AG04449 (cell line): ENCODE data around the gene ZNF629.

Source experiments
- CTCF ChIA-PET: fragments of 350-600 bp; formaldehyde crosslinking; extraction: SDS; loops from one replicate; lab custom pipeline; 2021; ENCODE audit warnings: antibody characterized with exemption; lab: Yijun Ruan, JAX
- POLR2A ChIA-PET: fragments of 400-600, 350-600 bp; formaldehyde crosslinking; extraction: SDS; loops from one replicate; lab custom pipeline; 2020; ENCODE audit warnings: antibody characterized with exemption, inconsistent platforms; lab: Yijun Ruan, JAX
- DNase-seq: peaks from one replicate; pipeline ENCODE4 v3.0.0-alpha.2; 2010; ENCODE audit warnings: low read depth, low spot score
- H3K4me3 ChIP-seq: 2 replicates; pipeline ENCODE4 v1.5.1; 2011; ENCODE audit warnings: low read depth, mild to moderate bottlenecking, control low read depth, low read length
- CTCF ChIP-seq: IDR thresholded peaks from one replicate; pipeline ENCODE4 v1.5.1; 2011; ENCODE audit warnings: mild to moderate bottlenecking, moderate library complexity, low read length, control low read depth, inconsistent platforms; ENCODE audit not compliant: insufficient read depth; ENCODE audit errors: missing control alignments

ZNF629 gene

DNA sequence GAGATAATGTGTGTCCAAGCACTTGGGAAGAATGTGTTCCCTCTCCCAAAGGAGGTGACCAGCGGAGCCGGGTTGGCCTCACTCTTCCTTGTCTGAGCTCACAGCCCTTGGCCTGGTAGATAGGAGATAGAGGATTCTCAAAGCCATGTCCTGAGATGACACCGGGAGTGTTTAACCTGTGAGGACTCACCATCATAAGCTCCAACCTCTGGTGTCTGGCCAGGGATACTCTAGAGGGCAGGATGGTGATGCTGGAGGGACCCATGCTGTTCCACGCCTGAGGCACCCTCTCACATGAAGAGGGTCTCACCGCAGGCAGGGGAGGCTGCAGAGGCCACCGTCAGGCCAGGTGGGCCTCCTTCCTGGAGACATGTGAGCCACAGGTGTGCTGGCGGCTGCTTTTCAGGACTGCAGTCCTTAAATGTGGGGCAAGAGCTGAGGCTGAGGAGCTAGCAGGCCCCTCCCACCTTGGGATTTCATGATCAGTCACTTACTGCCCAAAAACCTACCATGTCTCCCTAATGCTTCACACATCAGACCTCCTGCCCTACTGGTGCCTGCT lies 6.6 kb upstream of the ZNF629 start:
- TF ChIP-seq CTCF = no peak
- no peak for DNase-seq
- no peak overlapping the region for H3K4me3 ChIP-seq
- ChIA-PET POLR2A (no interaction called here), CTCF (interaction anchor here (0.9 to 3.3 kb wide), 6 partner anchors 9 to 148 kb away, joined by 3 to 14 read pairs (median 4); no protein-coding TSS in a partner anchor)

GRCh38 chr16:30787613-30788378 lies 791 bp upstream of the ZNF629 start:
- CTCF ChIA-PET = interaction anchor here (1.2 to 3.4 kb wide), 2 partner anchors 26 to 154 kb away, joined by 3 to 12 read pairs; no protein-coding TSS in a partner anchor
- TF ChIP-seq CTCF = no peak
- POLR2A ChIA-PET = interaction anchor here (0.6 to 2.0 kb wide), 7 partner anchors 10 to 87 kb away, joined by 3 to 47 read pairs (median 4); partner anchors contain the start of gene PHKG2
- DNase-seq = no peak
- peak overlapping the region; percentile 93 for H3K4me3 ChIP-seq

DNA sequence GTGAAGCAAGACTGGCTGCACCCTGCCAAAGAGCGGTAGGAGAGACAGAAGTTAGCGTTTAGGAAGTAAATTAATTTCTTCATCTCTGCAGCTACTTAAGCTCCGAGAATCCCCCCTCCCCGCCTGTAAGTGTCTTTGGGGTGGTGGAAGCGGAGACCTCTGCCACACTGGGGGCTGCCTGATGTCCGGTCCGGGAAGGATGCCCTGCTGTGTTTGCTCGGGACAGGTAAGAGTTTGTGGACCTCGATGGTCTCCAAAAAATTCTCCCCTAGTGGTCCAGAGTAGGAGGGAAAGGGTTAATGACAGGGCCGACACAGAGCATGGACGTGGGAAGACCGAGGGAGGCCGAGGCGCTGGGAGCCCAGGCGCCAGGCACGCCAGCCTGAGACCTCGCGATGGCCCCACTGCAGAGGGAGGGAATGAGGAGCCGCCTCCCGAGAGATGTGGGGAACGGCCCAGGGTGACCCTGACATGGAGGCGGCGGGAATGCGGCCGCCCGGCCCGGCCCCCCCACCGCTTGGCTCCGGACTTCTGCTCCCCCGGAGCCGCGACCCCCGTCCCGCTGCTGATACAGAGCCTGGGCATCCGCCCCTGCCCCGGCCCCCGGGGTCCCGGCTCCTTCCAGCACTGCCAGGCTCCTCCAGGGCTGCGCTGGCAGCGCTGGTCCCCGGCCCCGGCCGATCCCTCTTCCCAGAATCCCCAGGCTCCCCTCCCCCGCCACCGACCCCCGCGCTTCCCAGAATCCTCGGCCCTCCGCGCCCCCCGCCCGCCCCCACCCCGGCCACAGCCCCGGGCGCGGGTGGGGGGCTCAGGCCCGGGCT lies 680 bp downstream of the ZNF629 start:
- CTCF ChIA-PET = interaction anchor here (1.9 to 3.4 kb wide), 2 partner anchors 28 kb away, joined by 6 to 12 read pairs; no protein-coding TSS in a partner anchor
- no peak for DNase-seq
- no peak for TF ChIP-seq CTCF
- POLR2A ChIA-PET = interaction anchor here (0.6 to 2.2 kb wide), 7 partner anchors 8 to 88 kb away, joined by 3 to 47 read pairs (median 5); partner anchors contain the start of gene PHKG2
- peak overlapping the region; percentile 93 for H3K4me3 ChIP-seq

DNA sequence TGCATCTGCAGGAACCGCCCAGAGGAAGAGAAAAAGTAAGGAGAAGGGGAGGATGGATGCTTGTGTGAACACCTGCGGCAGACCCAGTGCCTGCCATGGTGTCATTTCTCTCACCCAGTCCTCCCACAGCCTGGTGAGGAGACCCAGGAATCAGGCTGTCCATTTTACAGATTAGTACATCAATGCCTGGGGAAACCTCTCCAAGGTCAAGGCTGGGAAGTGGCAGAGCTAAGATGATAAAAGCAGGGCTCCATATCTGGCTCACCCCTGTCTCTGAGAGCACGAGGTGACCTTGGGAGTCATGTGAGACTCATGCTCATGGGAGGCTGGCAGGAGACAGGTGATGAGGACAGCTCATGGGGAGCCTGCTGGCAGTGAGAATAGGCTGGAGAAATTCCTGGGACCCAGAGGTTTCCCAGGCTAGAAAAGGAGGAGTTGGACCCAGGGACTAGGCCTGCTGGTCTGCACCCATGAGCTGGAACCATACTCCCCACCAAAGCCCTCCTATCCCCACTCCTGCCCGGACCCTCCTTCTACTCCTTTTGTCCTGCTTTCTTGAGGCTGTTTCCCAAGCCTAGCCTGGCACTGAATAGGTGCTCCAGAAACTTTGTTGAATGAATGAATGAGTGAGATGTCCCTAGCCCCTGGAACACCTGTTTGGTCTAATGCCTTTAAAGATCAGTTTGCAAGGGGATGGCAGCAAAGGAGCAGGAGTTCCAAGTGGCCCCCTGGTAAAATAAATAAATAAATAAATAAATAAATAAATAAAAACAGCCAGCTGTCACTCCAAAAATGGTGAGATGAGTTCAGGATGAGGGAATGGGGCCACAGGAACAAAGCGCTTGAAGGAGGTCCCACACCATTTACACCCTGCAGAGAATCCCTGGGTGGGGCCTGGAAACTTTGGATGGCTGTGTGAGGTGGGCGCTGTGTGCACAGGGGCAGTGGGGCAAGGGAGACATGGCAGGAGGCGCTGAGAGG lies 1.6 kb downstream of the ZNF629 start:
- TF ChIP-seq CTCF = no peak
- POLR2A ChIA-PET = interaction anchor here (2.2 kb wide), 1 partner anchor 20 kb away, joined by 9 read pairs; no protein-coding TSS in a partner anchor
- CTCF ChIA-PET = interaction anchor here (0.6 to 1.9 kb wide), 4 partner anchors 21 to 29 kb away, joined by 3 to 6 read pairs (median 4); no protein-coding TSS in a partner anchor
- no peak for DNase-seq
- peak overlapping the region; percentile 93 for H3K4me3 ChIP-seq

GRCh38 chr16:30784215-30784614 lies 2.8 kb downstream of the ZNF629 start:
- TF ChIP-seq CTCF = no peak
- ChIA-PET CTCF (interaction anchor here (1.5 to 1.9 kb wide), 2 partner anchors 29 to 30 kb away, joined by 4 to 6 read pairs; no protein-coding TSS in a partner anchor), POLR2A (interaction anchor here (2.2 kb wide), 1 partner anchor 21 kb away, joined by 9 read pairs; no protein-coding TSS in a partner anchor)
- H3K4me3 ChIP-seq = no peak overlapping the region
- DNase-seq = no peak
